ENCODE results near the gene EIF3L. TPM values are rescaled to one million over a fixed set of nuclear protein-coding genes. Genes with fewer than 3 reads are reported as not detected.

The EIF3L gene
- polyA plus RNA-seq, 1 donor from 2014 or later, result 352 TPM

- Histone ChIP-seq H3K9me3 (ENCODE audit: low read length) (no peaks in the 10 kb centered on the region), H3K9me2 (ENCODE audit: insufficient read depth, low read length) (no peaks in the 10 kb centered on the region), H3K36me3 (ENCODE audit: insufficient read depth, low read length) (no peaks in the 10 kb centered on the region), H3F3A (ENCODE audit: insufficient read depth, low read length, poor library complexity, severe bottlenecking) (peaks cover 8% of the 10 kb centered on the region), H3K27ac (ENCODE audit: low read length) (no peak within 1 kb of the TSS), H3K4me2 (ENCODE audit: low read length) (peak within 1 kb of the TSS; percentile 56), H3K79me2 (replicated peaks; ENCODE audit: insufficient read depth, low read length) (no peaks in the 10 kb centered on the region), H2AFZ (ENCODE audit: low read depth, low read length) (no peak within 1 kb of the TSS), H3K27me3 (ENCODE audit: insufficient read depth, low read depth, low read length) (peaks cover 42% of the 10 kb centered on the region), H3K4me3 (ENCODE audit: low read length) (peak within 1 kb of the TSS; percentile 90), H4K20me1 (ENCODE audit: insufficient read depth) (no peaks in the 10 kb centered on the region), H3K9ac (ENCODE audit: low read length) (peak within 1 kb of the TSS; percentile 59)
- TF ChIP-seq MXI1 (conservative IDR thresholded peaks at IDR 0.05; ENCODE audit: poor library complexity, severe bottlenecking) (peak; percentile 95), SMC3 (conservative IDR thresholded peaks at IDR 0.05; ENCODE audit: poor library complexity) (no peak), CTCF (IDR thresholded peaks at IDR 0.05; ENCODE audit: poor library complexity, severe bottlenecking) (no peak), EZH2 (IDR thresholded peaks at IDR 0.05; ENCODE audit: borderline replicate concordance, insufficient read depth, low read length, poor library complexity, severe bottlenecking) (no peak), TAF1 (IDR thresholded peaks at IDR 0.05; ENCODE audit: low read depth) (no peak), REST (IDR thresholded peaks at IDR 0.05; ENCODE audit: borderline replicate concordance) (no peak), EP300 (conservative IDR thresholded peaks at IDR 0.05; ENCODE audit: poor library complexity, severe bottlenecking) (no peak), POLR2AphosphoS5 (IDR thresholded peaks at IDR 0.05) (peak; percentile 62), RAD21 (conservative IDR thresholded peaks at IDR 0.05) (peak; percentile 35)
These were observed 41.6 kb upstream of the EIF3L start, which contains the start of gene GCAT for GRCh38 chr22:37807410-37808293. Gene GCAT (plus strand): TSS chr22:37807934. CDS start chr22:37807968, 34 bp downstream.

- Histone ChIP-seq H2AFZ (ENCODE audit: low read depth, low read length) (no peak overlapping the region), H3K4me3 (ENCODE audit: low read length) (peak overlapping the region; percentile 90), H3K27me3 (ENCODE audit: insufficient read depth, low read depth, low read length) (peaks cover 42% of the 10 kb centered on the region), H3K9ac (ENCODE audit: low read length) (peak overlapping the region; percentile 59), H3K9me3 (ENCODE audit: low read length) (no peaks in the 10 kb centered on the region), H3K36me3 (ENCODE audit: insufficient read depth, low read length) (no peaks in the 10 kb centered on the region), H3K9me2 (ENCODE audit: insufficient read depth, low read length) (no peaks in the 10 kb centered on the region), H3K4me2 (ENCODE audit: low read length) (peak overlapping the region; percentile 56), H4K20me1 (ENCODE audit: insufficient read depth) (no peaks in the 10 kb centered on the region), H3K79me2 (replicated peaks; ENCODE audit: insufficient read depth, low read length) (no peaks in the 10 kb centered on the region), H3K27ac (ENCODE audit: low read length) (no peak overlapping the region), H3F3A (ENCODE audit: insufficient read depth, low read length, poor library complexity, severe bottlenecking) (peaks cover 4% of the 10 kb centered on the region)
- no peak for TF ChIP-seq REST (IDR thresholded peaks at IDR 0.05; ENCODE audit: borderline replicate concordance)
- no peak for TF ChIP-seq SMC3 (conservative IDR thresholded peaks at IDR 0.05; ENCODE audit: poor library complexity)
- no peak for TF ChIP-seq RAD21 (conservative IDR thresholded peaks at IDR 0.05)
- TF ChIP-seq MXI1 (conservative IDR thresholded peaks at IDR 0.05; ENCODE audit: poor library complexity, severe bottlenecking), result no peak
- no peak for TF ChIP-seq CTCF (IDR thresholded peaks at IDR 0.05; ENCODE audit: poor library complexity, severe bottlenecking)
- TF ChIP-seq TAF1 (IDR thresholded peaks at IDR 0.05; ENCODE audit: low read depth), result no peak
- TF ChIP-seq EZH2 (IDR thresholded peaks at IDR 0.05; ENCODE audit: borderline replicate concordance, insufficient read depth, low read length, poor library complexity, severe bottlenecking), result no peak
- TF ChIP-seq EP300 (conservative IDR thresholded peaks at IDR 0.05; ENCODE audit: poor library complexity, severe bottlenecking), result no peak
- no peak for TF ChIP-seq POLR2AphosphoS5 (IDR thresholded peaks at IDR 0.05)
These were observed 40.9 kb upstream of the EIF3L start for GRCh38 chr22:37808294-37808657.
